Neural crest cell (in vitro differentiated cells): ENCODE data around the gene SCAF1. TPM values are rescaled to one million over a fixed set of nuclear protein-coding genes. Genes with fewer than 3 reads are reported as not detected.

Source experiments
- DNase-seq: peaks from one replicate; pipeline ENCODE4 v3.0.0; 2021; ENCODE audit warnings: low read depth, mixed read lengths, low spot score
- H3K27ac Mint-ChIP-seq: one replicate; pipeline ENCODE4 v1.8.0; 2021; ENCODE audit warnings: mild to moderate bottlenecking, mixed read lengths; ENCODE audit not compliant: unreplicated experiment
- H3K27me3 Mint-ChIP-seq: 2 replicates; pipeline ENCODE4 v1.8.0; 2021; ENCODE audit warnings: low read depth, mild to moderate bottlenecking, mixed read lengths
- H3K36me3 Mint-ChIP-seq: 2 replicates; pipeline ENCODE4 v1.8.0; 2021; ENCODE audit warnings: low read depth, mild to moderate bottlenecking, mixed read lengths
- H3K4me1 Mint-ChIP-seq: 2 replicates; pipeline ENCODE4 v1.8.0; 2021; ENCODE audit warnings: mixed read lengths
- H3K4me3 Mint-ChIP-seq: one replicate; pipeline ENCODE4 v1.8.0; 2021; ENCODE audit warnings: mild to moderate bottlenecking, mixed read lengths
- H3K9me3 Mint-ChIP-seq: 2 replicates; pipeline ENCODE4 v1.8.0; 2021; ENCODE audit warnings: mixed read lengths
- CTCF ChIP-seq: fragments of 200-600 bp; sonication (generic); conservative IDR thresholded peaks from 2 replicates; pipeline ENCODE4 v1.5.0; 2021; ENCODE audit warnings: antibody characterized with exemption, mild to moderate bottlenecking
- total RNA-seq: library from RNA; stranded (reverse); gene quantifications from 2 replicates; pipeline ENCODE4 v1.2.1, GENCODE V29; 2021

Gene SCAF1
- total RNA-seq, 1 donor from 2014 or later, result 91.9 TPM

- H3K36me3 Mint-ChIP-seq, result peaks cover 15% of the 10 kb centered on the region
- peaks cover 16% of the 10 kb centered on the region for H3K4me1 Mint-ChIP-seq
- no peak for TF ChIP-seq CTCF
- no peak overlapping the region for H3K27ac Mint-ChIP-seq
- no peaks in the 10 kb centered on the region for H3K9me3 Mint-ChIP-seq
- no peak overlapping the region for H3K4me3 Mint-ChIP-seq
- no peak for DNase-seq
- peaks cover 2% of the 10 kb centered on the region for H3K27me3 Mint-ChIP-seq
These were observed 44.4 kb upstream of the SCAF1 start for GRCh38 chr19:49597703-49597974.

GRCh38 chr19:49599378-49600295, 42.4 kb upstream of the SCAF1 start:
- TF ChIP-seq CTCF, result no peak
- Mint-ChIP-seq H3K27me3 (no peaks in the 10 kb centered on the region), H3K9me3 (no peaks in the 10 kb centered on the region), H3K27ac (no peak overlapping the region), H3K4me1 (no peaks in the 10 kb centered on the region), H3K4me3 (no peak overlapping the region), H3K36me3 (peaks cover 17% of the 10 kb centered on the region)
- no peak for DNase-seq

- TF ChIP-seq CTCF, result no peak
- H3K27me3 Mint-ChIP-seq, result no peaks in the 10 kb centered on the region
- no peak for DNase-seq
- H3K9me3 Mint-ChIP-seq, result no peaks in the 10 kb centered on the region
- no peaks in the 10 kb centered on the region for H3K4me1 Mint-ChIP-seq
- H3K27ac Mint-ChIP-seq, result no peak overlapping the region
- peaks cover 17% of the 10 kb centered on the region for H3K36me3 Mint-ChIP-seq
- no peak overlapping the region for H3K4me3 Mint-ChIP-seq
These were observed 40.4 kb upstream of the SCAF1 start for GRCh38 chr19:49601482-49602038.

GRCh38 chr19:49602806-49603205, 39.2 kb upstream of the SCAF1 start:
- Mint-ChIP-seq H3K27ac (no peak overlapping the region), H3K9me3 (no peaks in the 10 kb centered on the region), H3K36me3 (peaks cover 17% of the 10 kb centered on the region), H3K4me3 (no peak overlapping the region), H3K27me3 (no peaks in the 10 kb centered on the region), H3K4me1 (no peaks in the 10 kb centered on the region)
- DNase-seq, result no peak
- TF ChIP-seq CTCF, result no peak

- no peak for TF ChIP-seq CTCF
- no peak for DNase-seq
- no peaks in the 10 kb centered on the region for H3K27me3 Mint-ChIP-seq
- H3K36me3 Mint-ChIP-seq, result peaks cover 12% of the 10 kb centered on the region
- H3K27ac Mint-ChIP-seq, result no peak overlapping the region
- H3K4me3 Mint-ChIP-seq, result no peak overlapping the region
- H3K4me1 Mint-ChIP-seq, result no peaks in the 10 kb centered on the region
- H3K9me3 Mint-ChIP-seq, result no peaks in the 10 kb centered on the region
These were observed 36.4 kb upstream of the SCAF1 start for GRCh38 chr19:49605605-49606004.
